Anterior cingulate cortex (tissue), 58 donors: ENCODE results near the gene TEKTIP1.
A peak's percentile ranks its signal among the peaks of the same experiment; 100 is the strongest.

Experiments
- DNase-seq, 58 donors: peaks; one replicate each; lab custom pipeline; 2025; lab: John Stamatoyannopoulos, UW

TEKTIP1 gene

GRCh38 chr19:3538965-3539755 lies at the start of gene TEKTIP1:
Gene TEKTIP1 (plus strand): TSS chr19:3539174. CDS start chr19:3539178, 4 bp downstream.
- peak in 15 of 58 donors; percentile 11 to 51 (median 26) for DNase-seq

- no peak for DNase-seq
Measured at GRCh38 chr19:3491396-3492119, 47.4 kb upstream of the TEKTIP1 start.

- no peak for DNase-seq
Measured at GRCh38 chr19:3492131-3492839, 46.7 kb upstream of the TEKTIP1 start.

GRCh38 chr19:3492919-3493318 lies 46.1 kb upstream of the TEKTIP1 start:
- no peak for DNase-seq

- no peak for DNase-seq
Measured at GRCh38 chr19:3493651-3494050, 45.3 kb upstream of the TEKTIP1 start.

- DNase-seq: peak in 56 of 58 donors; percentile 15 to 98 (median 82)
Measured at GRCh38 chr19:3494051-3494450, 44.9 kb upstream of the TEKTIP1 start.

GRCh38 chr19:3494559-3494958 lies 44.4 kb upstream of the TEKTIP1 start:
- DNase-seq: peak in 1 of 58 donors; percentile 37

- DNase-seq: no peak
Measured at GRCh38 chr19:3496392-3497273, 42.3 kb upstream of the TEKTIP1 start.

- no peak for DNase-seq
Measured at GRCh38 chr19:3497757-3498520, 41.0 kb upstream of the TEKTIP1 start.

- no peak for DNase-seq
Measured at GRCh38 chr19:3499738-3500428, 39.1 kb upstream of the TEKTIP1 start.

- peak; percentile 69 to 99 (median 92) for DNase-seq
Measured at GRCh38 chr19:3500429-3501101, 38.4 kb upstream of the TEKTIP1 start, which contains the start of gene DOHH. Gene DOHH (minus strand): TSS chr19:3500674. CDS start chr19:3496814, 3,860 bp downstream.

- DNase-seq: no peak
Measured at GRCh38 chr19:3501780-3502179, 37.2 kb upstream of the TEKTIP1 start.

- DNase-seq: no peak
Measured at GRCh38 chr19:3503036-3503572, 35.9 kb upstream of the TEKTIP1 start.

- no peak for DNase-seq
Measured at GRCh38 chr19:3504735-3505134, 34.2 kb upstream of the TEKTIP1 start.

GRCh38 chr19:3505598-3506383 lies 33.2 kb upstream of the TEKTIP1 start, which contains the start of gene FZR1:
Gene FZR1 (plus strand): TSS chr19:3506311. CDS start chr19:3522990, 16,679 bp downstream.
- DNase-seq: peak; percentile 85 to 99 (median 98)
